WTC11 (cell line): ENCODE results near the gene EMILIN3. TPM values are rescaled to one million over a fixed set of nuclear protein-coding genes. Genes with fewer than 3 reads are reported as not detected.

Experiments
- ATAC-seq: fragments of 200-7000 bp; cut with Tn5 transposase; 2 replicates; pipeline ENCODE4 v1.10.0; 2021; ENCODE audit warnings: mild to moderate bottlenecking, moderate library complexity
- CTCF ChIA-PET: fragments of 300-600 bp; sonication (Branson Sonifier 250); formaldehyde crosslinking; loops from one replicate; lab custom pipeline; 2021; ENCODE audit warnings: antibody characterized with exemption; lab: Charles Lee
- POLR2A ChIA-PET: fragments of 350-600 bp; sonication (Branson Sonifier 250); formaldehyde crosslinking; loops from one replicate; lab custom pipeline; 2021; ENCODE audit warnings: antibody characterized with exemption; lab: Charles Lee
- DNase-seq: peaks from one replicate; pipeline ENCODE4 v3.0.0; 2021; ENCODE audit warnings: low spot score
- H3K27ac Mint-ChIP-seq: 2 replicates; pipeline ENCODE4 v1.8.0; 2021; ENCODE audit warnings: mixed read lengths
- H3K27me3 Mint-ChIP-seq: 2 replicates; pipeline ENCODE4 v1.8.0; 2021; ENCODE audit warnings: low read depth, mild to moderate bottlenecking, moderate library complexity, mixed read lengths
- H3K36me3 Mint-ChIP-seq: 2 replicates; pipeline ENCODE4 v1.8.0; 2021; ENCODE audit warnings: mixed read lengths
- H3K4me1 Mint-ChIP-seq: 2 replicates; pipeline ENCODE4 v1.8.0; 2022; ENCODE audit warnings: mixed read lengths
- H3K4me3 Mint-ChIP-seq: 2 replicates; pipeline ENCODE4 v1.8.0; 2021; ENCODE audit warnings: mild to moderate bottlenecking, moderate library complexity, mixed read lengths
- H3K9me3 Mint-ChIP-seq: 2 replicates; pipeline ENCODE4 v1.8.0; 2021; ENCODE audit warnings: mixed read lengths
- ATF1 ChIP-seq: sonication (generic); formaldehyde crosslinking; IDR thresholded peaks from 2 replicates; pipeline ENCODE4 v1.8.1; 2023; ENCODE audit warnings: mild to moderate bottlenecking, moderate library complexity, missing genetic modification reagents
- ELF4 ChIP-seq: sonication (generic); formaldehyde crosslinking; IDR thresholded peaks from 2 replicates; pipeline ENCODE4 v1.8.1; 2022; ENCODE audit warnings: low read depth, mild to moderate bottlenecking, moderate library complexity, missing genetic modification reagents
- EMX1 ChIP-seq: fragments of 250-450 bp; sonication (Bioruptor Pico); IDR thresholded peaks from 2 replicates; pipeline ENCODE4 v1.8.0; 2021; ENCODE audit warnings: mild to moderate bottlenecking
- HMGXB4 ChIP-seq: sonication (generic); formaldehyde crosslinking; IDR thresholded peaks from 2 replicates; pipeline ENCODE4 v1.8.1; 2023; ENCODE audit warnings: mild to moderate bottlenecking, moderate library complexity, missing genetic modification reagents
- JAZF1 ChIP-seq: fragments of 250-450 bp; sonication (Bioruptor Pico); IDR thresholded peaks from 2 replicates; pipeline ENCODE4 v1.9.0; 2021; ENCODE audit warnings: moderate library complexity, mild to moderate bottlenecking, inconsistent platforms
- MYBL2 ChIP-seq: sonication (generic); formaldehyde crosslinking; IDR thresholded peaks from 2 replicates; pipeline ENCODE4 v1.8.1; 2023; ENCODE audit warnings: mild to moderate bottlenecking, moderate library complexity, missing genetic modification reagents
- NFYB ChIP-seq: sonication (generic); formaldehyde crosslinking; conservative IDR thresholded peaks from 2 replicates; pipeline ENCODE4 v1.8.0; 2022; ENCODE audit warnings: low read depth, missing genetic modification reagents
- NR3C1 ChIP-seq: sonication (generic); formaldehyde crosslinking; conservative IDR thresholded peaks from 2 replicates; pipeline ENCODE4 v1.8.1; 2023; ENCODE audit warnings: low read depth, mild to moderate bottlenecking, missing genetic modification reagents
- OVOL2 ChIP-seq: fragments of 250-450 bp; sonication (Bioruptor Pico); IDR thresholded peaks from 2 replicates; pipeline ENCODE4 v1.9.0; 2021; ENCODE audit warnings: mild to moderate bottlenecking, borderline replicate concordance
- SOX15 ChIP-seq: fragments of 250-450 bp; sonication (Bioruptor Pico); IDR thresholded peaks from 2 replicates; pipeline ENCODE4 v1.9.0; 2021; ENCODE audit warnings: mild to moderate bottlenecking
- TEAD1 ChIP-seq: sonication (generic); formaldehyde crosslinking; IDR thresholded peaks from 2 replicates; pipeline ENCODE4 v1.8.0; 2022; ENCODE audit warnings: mild to moderate bottlenecking, missing genetic modification reagents
- ZNF138 ChIP-seq: sonication (generic); formaldehyde crosslinking; conservative IDR thresholded peaks from 2 replicates; pipeline ENCODE4 v1.8.1; 2022; ENCODE audit warnings: mild to moderate bottlenecking, moderate library complexity, missing genetic modification reagents
- ZNF263 ChIP-seq: sonication (generic); formaldehyde crosslinking; IDR thresholded peaks from 2 replicates; pipeline ENCODE4 v1.8.1; 2022; ENCODE audit warnings: low read depth, mild to moderate bottlenecking, moderate library complexity, missing genetic modification reagents
- ZNF416 ChIP-seq: fragments of 250-450 bp; sonication (Bioruptor Pico); IDR thresholded peaks from 2 replicates; pipeline ENCODE4 v1.9.0; 2021; ENCODE audit warnings: mild to moderate bottlenecking, inconsistent platforms
- ZNF423 ChIP-seq: fragments of 250-450 bp; sonication (Bioruptor Pico); IDR thresholded peaks from 2 replicates; pipeline ENCODE4 v2.1.2; 2022; ENCODE audit warnings: mild to moderate bottlenecking, moderate library complexity
- ZNF425 ChIP-seq: fragments of 250-450 bp; sonication (Bioruptor Pico); conservative IDR thresholded peaks from 2 replicates; pipeline ENCODE4 v1.9.0; 2021; ENCODE audit warnings: mild to moderate bottlenecking
- ZSCAN18 ChIP-seq: fragments of 250-450 bp; sonication (Bioruptor Pico); IDR thresholded peaks from 2 replicates; pipeline ENCODE4 v2.1.2; 2022; ENCODE audit warnings: mild to moderate bottlenecking, moderate library complexity
- total RNA-seq: library from RNA; stranded (reverse); gene quantifications from 3 replicates; pipeline ENCODE4 v1.2.3, GENCODE V29; 2021
- TF ChIP-seq, protein P1 (sequence below): sonication (generic); formaldehyde crosslinking; IDR thresholded peaks from 2 replicates; pipeline ENCODE4 v1.8.0; 2022; ENCODE audit warnings: mild to moderate bottlenecking, missing genetic modification reagents
- TF ChIP-seq, protein P2 (sequence below): sonication (generic); formaldehyde crosslinking; IDR thresholded peaks from 2 replicates; pipeline ENCODE4 v1.8.1; 2023; ENCODE audit warnings: mild to moderate bottlenecking, missing genetic modification reagents, moderate library complexity

The EMILIN3 gene
- total RNA-seq, 1 experiment from 2014 or later, result 5.5 TPM

DNA sequence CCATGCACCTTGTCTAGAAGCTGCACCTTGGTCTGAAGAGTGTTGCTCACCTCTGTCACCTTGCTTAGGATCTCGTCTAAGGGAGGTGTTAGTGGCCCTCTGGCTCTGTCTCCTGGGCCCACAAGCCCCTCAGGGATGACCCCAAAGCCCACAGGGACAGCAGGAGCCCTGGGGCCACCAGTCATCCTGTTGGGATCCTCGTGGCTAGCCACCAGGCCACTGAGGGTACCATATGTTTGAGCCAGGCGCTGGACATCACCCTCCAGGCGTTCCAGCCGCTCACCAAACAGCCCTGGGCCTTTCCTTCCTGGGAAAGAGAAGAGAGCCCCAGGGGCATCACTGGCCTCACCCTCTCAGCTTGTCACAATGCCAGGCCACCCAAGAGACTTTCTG lies 3.9 kb downstream of the EMILIN3 start:
- H3K27ac Mint-ChIP-seq, result no peak overlapping the region
- H3K36me3 Mint-ChIP-seq, result no peaks in the 10 kb centered on the region
- ATAC-seq, result no peak
- H3K27me3 Mint-ChIP-seq, result peaks cover 28% of the 10 kb centered on the region
- peaks cover 12% of the 10 kb centered on the region for H3K4me1 Mint-ChIP-seq
- POLR2A ChIA-PET, result no interaction called here
- no peak for DNase-seq
- no peaks in the 10 kb centered on the region for H3K9me3 Mint-ChIP-seq
- no peak overlapping the region for H3K4me3 Mint-ChIP-seq
- TF ChIP-seq ZSCAN18, result no peak
- TF ChIP-seq JAZF1 (CRISPR knock-in tag), result no peak
- TF ChIP-seq ATF1 (CRISPR knock-in tag), result no peak
- TF ChIP-seq EMX1 (CRISPR knock-in tag), result no peak
- CTCF ChIA-PET, result interaction anchor here (1.3 kb wide), 1 partner anchor 11 kb away, joined by 6 read pairs; no protein-coding TSS in a partner anchor

GRCh38 chr20:41361757-41362747 lies 4.6 kb downstream of the EMILIN3 start:
- CTCF ChIA-PET, result interaction anchor here (1.3 kb wide), 2 partner anchors 10 to 22 kb away, joined by 5 to 6 read pairs; partner anchors contain the start of gene LPIN3
- ATAC-seq (no peak), DNase-seq (no peak)
- no peaks in the 10 kb centered on the region for H3K9me3 Mint-ChIP-seq
- no peak overlapping the region for H3K4me3 Mint-ChIP-seq
- H3K27me3 Mint-ChIP-seq, result peaks cover 21% of the 10 kb centered on the region
- H3K36me3 Mint-ChIP-seq, result no peaks in the 10 kb centered on the region
- POLR2A ChIA-PET, result no interaction called here
- no peak overlapping the region for H3K27ac Mint-ChIP-seq
- peaks cover 6% of the 10 kb centered on the region for H3K4me1 Mint-ChIP-seq
- TF ChIP-seq HMGXB4 (CRISPR knock-in tag), result no peak
- TF ChIP-seq ZNF138, result no peak
- TF ChIP-seq ELF4 (CRISPR knock-in tag), result no peak
- TF ChIP-seq, protein P1, sequence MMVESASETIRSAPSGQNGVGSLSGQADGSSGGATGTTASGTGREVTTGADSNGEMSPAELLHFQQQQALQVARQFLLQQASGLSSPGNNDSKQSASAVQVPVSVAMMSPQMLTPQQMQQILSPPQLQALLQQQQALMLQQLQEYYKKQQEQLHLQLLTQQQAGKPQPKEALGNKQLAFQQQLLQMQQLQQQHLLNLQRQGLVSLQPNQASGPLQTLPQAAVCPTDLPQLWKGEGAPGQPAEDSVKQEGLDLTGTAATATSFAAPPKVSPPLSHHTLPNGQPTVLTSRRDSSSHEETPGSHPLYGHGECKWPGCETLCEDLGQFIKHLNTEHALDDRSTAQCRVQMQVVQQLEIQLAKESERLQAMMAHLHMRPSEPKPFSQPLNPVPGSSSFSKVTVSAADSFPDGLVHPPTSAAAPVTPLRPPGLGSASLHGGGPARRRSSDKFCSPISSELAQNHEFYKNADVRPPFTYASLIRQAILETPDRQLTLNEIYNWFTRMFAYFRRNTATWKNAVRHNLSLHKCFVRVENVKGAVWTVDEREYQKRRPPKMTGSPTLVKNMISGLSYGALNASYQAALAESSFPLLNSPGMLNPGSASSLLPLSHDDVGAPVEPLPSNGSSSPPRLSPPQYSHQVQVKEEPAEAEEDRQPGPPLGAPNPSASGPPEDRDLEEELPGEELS (CRISPR knock-in tag), result no peak
- no peak for TF ChIP-seq NR3C1 (CRISPR knock-in tag)
- no peak for TF ChIP-seq ZNF423
- TF ChIP-seq ZNF263 (CRISPR knock-in tag), result no peak
- no peak for TF ChIP-seq ZNF416 (CRISPR knock-in tag)
- TF ChIP-seq TEAD1 (CRISPR knock-in tag), result no peak
- no peak for TF ChIP-seq OVOL2 (CRISPR knock-in tag)
- TF ChIP-seq ZNF425 (CRISPR knock-in tag), result no peak
- no peak for TF ChIP-seq SOX15
- no peak for TF ChIP-seq NFYB
- no peak for TF ChIP-seq MYBL2
- TF ChIP-seq, protein P2, sequence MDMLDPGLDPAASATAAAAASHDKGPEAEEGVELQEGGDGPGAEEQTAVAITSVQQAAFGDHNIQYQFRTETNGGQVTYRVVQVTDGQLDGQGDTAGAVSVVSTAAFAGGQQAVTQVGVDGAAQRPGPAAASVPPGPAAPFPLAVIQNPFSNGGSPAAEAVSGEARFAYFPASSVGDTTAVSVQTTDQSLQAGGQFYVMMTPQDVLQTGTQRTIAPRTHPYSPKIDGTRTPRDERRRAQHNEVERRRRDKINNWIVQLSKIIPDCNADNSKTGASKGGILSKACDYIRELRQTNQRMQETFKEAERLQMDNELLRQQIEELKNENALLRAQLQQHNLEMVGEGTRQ (CRISPR knock-in tag), result no peak
- TF ChIP-seq, all 79 proteins: peak for 0
